Measurements from ENCODE around the gene C12orf42.

DNA sequence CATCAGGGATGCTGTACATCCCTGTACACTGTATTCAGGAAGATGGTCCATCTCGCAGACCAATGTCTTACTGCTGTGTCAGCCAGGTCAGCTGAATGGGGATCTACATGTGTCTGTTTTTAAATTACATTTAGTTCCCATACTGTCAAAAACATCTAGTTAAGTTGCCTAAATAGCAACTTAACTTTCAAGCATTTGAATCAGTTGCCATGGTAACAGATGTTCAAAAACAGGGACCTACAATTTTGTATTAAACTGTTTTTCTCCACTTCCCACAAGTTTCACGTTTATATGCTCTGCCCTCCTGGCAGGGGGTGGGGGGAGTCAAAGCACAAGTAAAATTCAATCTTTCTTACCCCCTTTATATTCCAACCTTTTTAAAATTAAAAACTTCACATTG lies 38.3 kb downstream of the C12orf42 start:
- TF ChIP-seq, protein P1, sequence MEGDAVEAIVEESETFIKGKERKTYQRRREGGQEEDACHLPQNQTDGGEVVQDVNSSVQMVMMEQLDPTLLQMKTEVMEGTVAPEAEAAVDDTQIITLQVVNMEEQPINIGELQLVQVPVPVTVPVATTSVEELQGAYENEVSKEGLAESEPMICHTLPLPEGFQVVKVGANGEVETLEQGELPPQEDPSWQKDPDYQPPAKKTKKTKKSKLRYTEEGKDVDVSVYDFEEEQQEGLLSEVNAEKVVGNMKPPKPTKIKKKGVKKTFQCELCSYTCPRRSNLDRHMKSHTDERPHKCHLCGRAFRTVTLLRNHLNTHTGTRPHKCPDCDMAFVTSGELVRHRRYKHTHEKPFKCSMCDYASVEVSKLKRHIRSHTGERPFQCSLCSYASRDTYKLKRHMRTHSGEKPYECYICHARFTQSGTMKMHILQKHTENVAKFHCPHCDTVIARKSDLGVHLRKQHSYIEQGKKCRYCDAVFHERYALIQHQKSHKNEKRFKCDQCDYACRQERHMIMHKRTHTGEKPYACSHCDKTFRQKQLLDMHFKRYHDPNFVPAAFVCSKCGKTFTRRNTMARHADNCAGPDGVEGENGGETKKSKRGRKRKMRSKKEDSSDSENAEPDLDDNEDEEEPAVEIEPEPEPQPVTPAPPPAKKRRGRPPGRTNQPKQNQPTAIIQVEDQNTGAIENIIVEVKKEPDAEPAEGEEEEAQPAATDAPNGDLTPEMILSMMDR (IDR thresholded peaks at IDR 0.05; ENCODE audit: insufficient read depth, low read length, poor library complexity, severe bottlenecking): no peak
- TF ChIP-seq EZH2phosphoT487 (conservative IDR thresholded peaks at IDR 0.05; ENCODE audit: low read length): no peak
